Posterior cingulate gyrus (tissue), 11 donors: ENCODE data around the gene RAB3GAP2.
"Not testable (repeated sequence)": the region's sequence is repeated elsewhere in the genome, so short reads cannot be mapped to it uniquely, and the experiment has no call there.

Experiments used
- DNase-seq, 10 donors: peaks; one replicate each; pipeline versions ENCODE4 v3.0.0 to v3.0.0-alpha.2; 2020 to 2021; ENCODE audit warnings: mixed read lengths in 3 of 10
- intact Hi-C: fragments of 100-400 bp; cut with DNase I; formaldehyde crosslinking; loops from one replicate; pipeline ENCODE4 v1.15.1; 2023

RAB3GAP2 gene, protein sequence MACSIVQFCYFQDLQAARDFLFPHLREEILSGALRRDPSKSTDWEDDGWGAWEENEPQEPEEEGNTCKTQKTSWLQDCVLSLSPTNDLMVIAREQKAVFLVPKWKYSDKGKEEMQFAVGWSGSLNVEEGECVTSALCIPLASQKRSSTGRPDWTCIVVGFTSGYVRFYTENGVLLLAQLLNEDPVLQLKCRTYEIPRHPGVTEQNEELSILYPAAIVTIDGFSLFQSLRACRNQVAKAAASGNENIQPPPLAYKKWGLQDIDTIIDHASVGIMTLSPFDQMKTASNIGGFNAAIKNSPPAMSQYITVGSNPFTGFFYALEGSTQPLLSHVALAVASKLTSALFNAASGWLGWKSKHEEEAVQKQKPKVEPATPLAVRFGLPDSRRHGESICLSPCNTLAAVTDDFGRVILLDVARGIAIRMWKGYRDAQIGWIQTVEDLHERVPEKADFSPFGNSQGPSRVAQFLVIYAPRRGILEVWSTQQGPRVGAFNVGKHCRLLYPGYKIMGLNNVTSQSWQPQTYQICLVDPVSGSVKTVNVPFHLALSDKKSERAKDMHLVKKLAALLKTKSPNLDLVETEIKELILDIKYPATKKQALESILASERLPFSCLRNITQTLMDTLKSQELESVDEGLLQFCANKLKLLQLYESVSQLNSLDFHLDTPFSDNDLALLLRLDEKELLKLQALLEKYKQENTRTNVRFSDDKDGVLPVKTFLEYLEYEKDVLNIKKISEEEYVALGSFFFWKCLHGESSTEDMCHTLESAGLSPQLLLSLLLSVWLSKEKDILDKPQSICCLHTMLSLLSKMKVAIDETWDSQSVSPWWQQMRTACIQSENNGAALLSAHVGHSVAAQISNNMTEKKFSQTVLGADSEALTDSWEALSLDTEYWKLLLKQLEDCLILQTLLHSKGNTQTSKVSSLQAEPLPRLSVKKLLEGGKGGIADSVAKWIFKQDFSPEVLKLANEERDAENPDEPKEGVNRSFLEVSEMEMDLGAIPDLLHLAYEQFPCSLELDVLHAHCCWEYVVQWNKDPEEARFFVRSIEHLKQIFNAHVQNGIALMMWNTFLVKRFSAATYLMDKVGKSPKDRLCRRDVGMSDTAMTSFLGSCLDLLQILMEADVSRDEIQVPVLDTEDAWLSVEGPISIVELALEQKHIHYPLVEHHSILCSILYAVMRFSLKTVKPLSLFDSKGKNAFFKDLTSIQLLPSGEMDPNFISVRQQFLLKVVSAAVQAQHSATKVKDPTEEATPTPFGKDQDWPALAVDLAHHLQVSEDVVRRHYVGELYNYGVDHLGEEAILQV (N-terminal part only)

DNA sequence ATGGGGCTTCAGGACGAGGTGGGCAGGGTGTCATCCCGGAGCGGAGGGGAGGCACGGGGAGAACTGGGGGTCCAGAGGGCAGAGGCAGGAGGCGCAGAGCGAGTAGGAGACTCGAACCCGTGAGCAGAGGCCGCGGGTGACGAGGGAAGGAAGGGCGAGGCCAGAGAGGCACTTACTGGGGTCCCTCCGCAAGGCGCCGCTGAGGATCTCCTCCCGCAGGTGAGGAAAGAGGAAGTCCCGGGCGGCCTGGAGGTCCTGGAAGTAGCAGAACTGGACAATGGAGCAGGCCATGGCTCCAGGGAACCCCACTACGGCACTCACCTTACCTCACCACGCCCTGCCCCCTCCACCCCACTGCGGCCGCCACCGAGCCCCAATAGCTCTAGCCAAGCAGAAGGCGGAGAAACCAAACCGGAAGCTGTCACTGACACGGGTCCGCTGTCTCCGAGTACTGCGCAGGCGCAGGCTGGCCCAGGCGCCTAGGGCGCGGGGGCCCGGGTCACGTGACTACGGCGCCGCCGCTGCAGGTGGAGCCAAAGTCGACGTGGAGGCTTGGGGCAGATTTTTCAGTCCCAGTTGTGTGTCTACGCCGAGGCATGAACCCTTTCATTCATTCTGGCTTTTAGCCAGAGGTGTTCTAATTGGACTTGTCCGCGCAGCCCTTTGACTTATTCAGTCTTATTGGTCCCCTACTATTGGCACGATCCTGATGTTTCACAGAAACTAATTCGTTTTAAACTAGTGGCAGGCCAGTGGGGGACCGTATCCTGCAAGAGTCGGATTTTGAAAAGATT, at the start of gene RAB3GAP2:
TSS of gene RAB3GAP2 (minus strand) at position 407 of the 794 bp plus-strand sequence. CDS start at position 291, 116 bp downstream.
- intact Hi-C loops = loop anchor here (5.0 kb wide), 2 partner anchors 180 to 1100 kb away; partner anchors contain the start of genes IARS2 and LYPLAL1
- DNase-seq = peak; percentile 88 to 98 (median 93)

DNA sequence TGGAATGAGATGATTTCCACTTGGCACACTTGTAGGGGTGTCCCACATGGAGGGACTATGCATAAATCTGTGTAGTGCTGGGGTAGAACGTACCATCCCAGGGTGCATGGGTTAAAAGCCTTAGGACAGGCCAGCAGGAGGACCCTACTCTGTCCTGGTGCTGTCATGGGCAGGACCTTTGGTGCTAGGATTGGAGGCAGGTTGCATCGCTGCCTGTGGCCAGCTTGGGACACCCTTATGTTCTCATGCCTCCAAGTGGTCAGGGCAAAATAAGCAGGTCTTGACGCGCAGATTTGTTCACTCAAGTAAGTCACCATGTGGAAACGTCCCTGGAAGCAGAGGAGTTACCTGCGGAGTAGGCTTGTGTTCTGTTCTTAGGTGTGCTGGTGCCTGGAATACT, 49.5 kb upstream of the RAB3GAP2 start:
- DNase-seq = no peak
- intact Hi-C loops = no loop called here

DNA sequence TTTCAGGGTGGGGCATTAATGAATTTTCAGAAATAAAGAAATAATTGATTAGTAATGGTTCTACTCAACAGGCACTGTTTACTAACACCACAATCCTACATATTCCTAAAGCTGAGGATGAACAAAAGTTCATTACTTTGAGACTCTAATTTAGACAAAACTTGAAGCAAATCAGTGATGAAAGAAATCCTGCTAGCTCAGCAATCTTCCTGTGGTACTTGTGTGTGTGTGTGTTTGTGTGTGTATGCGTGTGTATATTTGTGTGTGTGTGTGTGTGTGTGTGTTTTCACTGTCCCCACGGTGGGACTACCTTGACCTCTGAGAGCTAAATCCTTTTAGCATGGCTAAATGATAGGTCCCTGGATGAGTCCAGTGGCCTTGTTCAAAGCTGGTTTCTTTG, 48.5 kb upstream of the RAB3GAP2 start:
- intact Hi-C loops = no loop called here
- DNase-seq = no peak

DNA sequence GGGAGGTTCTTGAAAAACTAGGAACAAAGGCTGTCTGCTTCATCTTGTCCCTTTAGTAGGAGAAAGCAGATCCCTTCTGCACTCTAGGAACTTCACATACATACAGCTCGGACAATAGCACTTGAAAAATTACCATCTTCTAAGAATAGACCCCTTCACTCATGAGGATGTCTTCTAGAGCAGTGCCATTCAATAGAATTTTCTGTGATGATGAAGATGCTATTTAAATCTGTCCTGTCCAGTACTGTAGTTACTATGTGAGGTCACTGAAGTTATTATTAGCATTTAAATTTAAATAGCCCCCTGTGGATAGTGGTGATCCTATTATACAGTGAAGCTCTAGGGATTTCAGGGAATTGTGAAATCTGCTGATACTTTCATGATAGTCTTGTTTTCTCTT, 46.4 kb upstream of the RAB3GAP2 start:
- DNase-seq = no peak
- intact Hi-C loops = no loop called here

DNA sequence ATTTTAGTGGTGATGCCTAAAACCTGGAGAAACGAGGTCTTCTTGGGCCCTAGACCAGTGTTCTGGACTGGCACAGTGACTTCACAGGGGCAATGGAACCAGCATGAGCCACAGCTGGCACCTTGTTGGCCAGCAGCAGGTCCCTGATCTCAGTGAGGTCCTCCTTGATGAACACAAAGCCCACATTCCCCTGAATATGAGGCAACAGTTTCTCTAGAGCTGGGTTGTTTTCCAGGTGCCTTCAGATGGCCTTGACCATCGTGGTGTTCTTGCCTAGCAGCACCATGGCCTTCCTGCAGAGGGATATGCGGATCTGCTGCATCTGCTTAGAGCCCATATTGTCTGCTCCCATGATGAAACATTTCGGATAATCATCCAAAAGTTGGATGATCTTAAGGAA, 44.9 kb upstream of the RAB3GAP2 start:
- intact Hi-C loops = no loop called here
- no peak for DNase-seq

DNA sequence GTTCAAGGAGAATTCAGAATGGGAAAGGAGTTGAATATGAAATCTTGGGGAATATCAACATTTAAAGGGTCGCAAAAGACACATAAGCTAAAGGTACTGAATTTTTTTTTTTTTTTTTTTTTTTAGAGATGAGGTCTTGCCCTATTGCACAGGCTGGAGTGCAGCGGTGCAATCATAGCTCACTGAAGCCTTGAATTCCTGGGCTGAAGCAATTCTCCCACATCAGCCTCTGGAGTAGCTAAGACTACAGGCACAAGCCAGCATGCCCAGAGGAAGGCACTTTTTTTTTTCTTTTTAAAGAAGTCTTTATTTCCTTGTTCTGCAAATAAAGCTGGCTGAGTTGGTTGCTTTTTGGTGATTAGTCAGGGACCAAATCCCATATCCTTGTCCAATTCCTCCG, 44.1 kb upstream of the RAB3GAP2 start:
- intact Hi-C loops = no loop called here
- DNase-seq = no peak

DNA sequence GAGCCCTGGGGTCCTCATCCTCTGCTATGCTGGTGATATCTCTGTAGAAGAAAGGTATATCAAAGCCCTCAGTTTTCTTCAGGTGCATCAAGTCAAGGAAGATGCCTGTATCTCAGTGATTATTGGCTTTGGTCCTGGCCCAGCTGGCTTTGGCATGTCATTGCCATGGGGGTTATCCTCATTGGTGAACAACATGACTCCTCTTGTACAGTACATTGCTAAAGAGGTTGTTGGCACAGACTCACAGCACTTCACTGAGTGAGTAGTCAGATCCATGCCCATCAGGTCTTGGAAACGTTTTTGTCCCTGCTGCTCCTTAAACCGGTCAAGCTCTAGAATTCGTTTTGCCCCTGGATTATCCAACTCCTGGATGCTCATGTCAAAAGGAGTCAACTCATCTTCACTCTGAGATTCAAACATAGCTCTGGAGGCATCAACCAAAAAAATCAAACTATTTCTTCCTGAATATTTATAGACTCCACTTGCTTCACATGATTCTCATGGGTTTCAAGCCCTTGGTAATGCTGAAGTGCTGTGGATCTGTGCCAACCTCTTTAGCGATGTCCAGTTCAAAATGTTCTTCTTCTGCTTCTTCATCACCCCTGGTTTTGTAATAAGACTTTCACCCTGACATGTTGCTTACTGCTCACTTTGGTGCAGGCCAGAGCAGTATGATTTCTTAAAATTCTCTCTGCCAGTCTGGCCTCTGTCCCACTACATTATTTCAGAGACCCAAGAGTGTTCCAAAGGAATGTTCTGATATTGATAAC, 43.0 kb upstream of the RAB3GAP2 start:
- DNase-seq = no peak
- intact Hi-C loops = no loop called here

DNA sequence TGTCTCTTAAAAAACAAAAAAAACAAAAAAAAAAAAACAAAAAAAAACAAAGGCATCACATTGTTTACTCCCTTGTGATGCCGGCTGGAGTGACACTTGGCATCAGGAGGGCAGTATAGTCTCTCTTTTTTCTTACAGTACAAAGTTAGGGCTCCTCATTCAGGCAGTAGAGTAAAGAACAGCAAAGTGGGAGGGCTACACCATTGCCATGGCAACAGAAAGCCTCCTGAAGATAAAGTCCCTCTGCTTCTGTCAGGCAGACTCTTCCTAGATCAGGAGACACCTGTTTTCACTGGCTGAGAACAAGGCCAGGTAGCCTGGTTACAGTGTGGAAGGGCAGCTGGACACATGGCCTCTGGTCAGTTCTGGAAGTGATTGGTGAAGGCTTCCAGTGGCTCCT, 41.3 kb upstream of the RAB3GAP2 start:
- no peak for DNase-seq
- intact Hi-C loops = no loop called here

DNA sequence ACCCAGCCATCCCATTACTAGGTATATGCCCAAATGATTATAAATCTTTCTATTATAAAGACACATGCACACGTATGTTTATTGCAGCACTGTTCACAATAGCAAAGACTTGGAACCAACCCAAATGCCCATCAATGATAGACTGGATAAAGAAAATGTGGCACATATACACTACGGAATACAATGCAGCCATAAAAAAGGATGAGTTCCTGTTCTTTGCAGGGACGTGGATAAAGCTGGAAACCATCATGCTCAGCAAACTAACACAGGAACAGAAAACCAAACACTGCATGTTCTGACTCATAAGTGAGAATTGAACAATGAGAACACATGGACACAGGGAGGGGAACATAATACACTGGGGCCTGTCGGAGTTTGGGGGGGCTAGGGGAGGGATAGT, 37.9 kb upstream of the RAB3GAP2 start:
- DNase-seq, intact Hi-C loops: not testable (repeated sequence)

DNA sequence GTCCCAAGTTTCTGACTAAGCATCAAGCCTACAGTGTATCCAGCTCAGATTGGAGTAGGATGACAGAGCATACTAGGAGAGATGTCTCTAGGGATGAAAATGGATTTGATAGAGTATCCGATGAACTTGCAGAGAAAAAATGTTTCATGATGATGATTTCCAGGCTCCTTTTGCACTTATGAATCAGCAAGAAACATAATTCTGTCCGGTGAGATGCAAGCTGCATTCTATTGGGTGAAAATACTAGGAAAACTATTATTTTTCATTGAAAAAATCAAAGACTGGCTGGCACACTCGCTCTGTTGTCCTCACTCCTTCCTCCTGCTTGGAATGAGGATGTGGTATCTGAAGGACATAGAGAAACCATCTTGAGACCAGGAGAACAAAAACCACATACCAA, 35.4 kb upstream of the RAB3GAP2 start:
- intact Hi-C loops = no loop called here

DNA sequence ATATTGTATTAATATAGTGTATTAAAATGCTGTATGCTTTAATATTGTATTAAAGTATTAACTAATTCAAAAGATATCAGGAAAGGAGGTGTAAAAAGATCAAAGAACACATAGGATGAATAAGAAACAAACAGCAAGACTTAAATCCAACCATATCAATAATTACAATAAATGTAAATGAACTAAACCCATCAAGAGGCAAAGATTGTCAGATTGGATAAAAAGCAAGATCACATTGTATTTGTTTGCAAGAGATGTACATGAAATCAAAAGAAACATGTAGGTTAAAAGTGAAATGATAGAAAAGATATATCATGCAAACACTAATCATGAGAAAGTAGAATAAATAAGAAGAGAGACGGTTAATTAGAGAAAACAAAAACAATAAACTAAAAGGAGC, 34.1 kb upstream of the RAB3GAP2 start:
- intact Hi-C loops = no loop called here
- DNase-seq = no peak

More for the DNA sequence above, 35.4 kb upstream of the RAB3GAP2 start:
- DNase-seq = no peak

DNA sequence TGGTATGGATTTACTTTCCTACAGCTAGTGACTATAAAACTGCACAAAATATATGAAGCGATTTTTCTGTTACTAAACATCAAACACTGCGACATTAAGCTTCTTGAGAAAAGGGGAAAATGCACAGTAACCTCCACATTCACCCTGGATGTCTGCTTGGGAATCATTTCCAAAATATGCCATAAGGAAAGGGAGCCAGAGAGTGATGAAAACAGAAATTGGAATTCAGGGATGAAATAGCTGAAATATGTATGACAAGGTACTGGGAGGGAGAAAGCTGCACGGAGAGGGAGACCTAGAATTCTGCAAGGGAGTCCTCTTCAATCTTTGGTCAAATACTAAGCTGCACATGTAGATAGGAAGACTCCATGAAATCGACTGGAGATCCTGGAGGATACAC, 31.6 kb upstream of the RAB3GAP2 start:
- no peak for DNase-seq
- intact Hi-C loops = no loop called here

DNA sequence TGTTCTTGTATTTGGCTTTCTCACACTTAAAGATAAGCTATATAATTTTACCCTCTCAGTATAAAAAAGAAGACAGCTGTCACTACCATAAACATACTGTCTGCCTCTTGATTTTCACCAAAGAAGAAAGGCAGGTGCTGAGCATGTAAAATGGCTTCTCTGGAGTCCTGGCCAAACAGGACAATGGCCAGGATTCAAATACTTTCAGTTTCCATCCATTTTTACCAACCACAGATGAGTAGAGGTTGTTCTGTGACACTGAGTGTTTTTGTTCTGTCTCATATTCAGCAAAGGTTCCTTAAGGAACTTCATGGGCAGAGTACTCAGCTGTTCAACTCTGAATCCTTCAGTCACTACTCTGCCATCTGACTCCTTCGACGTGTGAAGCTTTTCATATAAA, 29.4 kb upstream of the RAB3GAP2 start:
- intact Hi-C loops = no loop called here
- DNase-seq = no peak

DNA sequence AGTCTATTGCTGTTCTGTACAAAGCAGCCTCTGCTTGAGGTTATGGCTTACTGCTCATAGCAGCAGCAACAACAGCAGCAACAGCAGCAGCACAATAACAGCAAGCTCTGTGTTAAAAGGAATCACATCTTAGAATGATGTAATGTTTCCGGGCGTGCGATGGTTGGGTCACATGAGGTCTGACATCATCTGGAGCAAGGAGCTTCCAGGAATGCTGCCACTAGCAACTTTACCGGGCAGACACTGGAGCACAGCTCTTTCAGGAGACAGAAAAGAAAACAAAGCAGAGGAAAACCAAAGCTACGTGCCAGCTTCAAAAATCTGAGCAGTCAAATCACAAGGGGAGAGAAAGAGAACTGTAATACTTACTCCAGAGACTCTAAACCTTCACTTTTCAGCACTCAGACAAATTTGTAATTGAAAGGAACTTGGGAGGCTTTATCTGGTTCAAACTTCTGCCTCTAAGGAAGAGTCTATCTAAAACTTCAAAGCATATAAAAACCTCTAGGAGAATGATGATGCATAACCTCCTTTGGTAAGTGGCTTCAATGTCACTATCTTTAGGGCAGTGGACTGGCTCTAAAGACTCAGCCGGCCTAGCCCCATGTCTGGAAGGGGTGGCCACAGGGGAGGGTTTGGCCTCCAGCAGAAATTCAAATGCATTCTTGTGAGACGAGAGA, 28.3 kb upstream of the RAB3GAP2 start:
- intact Hi-C loops = no loop called here
- peak; percentile 23 to 93 (median 55) for DNase-seq

DNA sequence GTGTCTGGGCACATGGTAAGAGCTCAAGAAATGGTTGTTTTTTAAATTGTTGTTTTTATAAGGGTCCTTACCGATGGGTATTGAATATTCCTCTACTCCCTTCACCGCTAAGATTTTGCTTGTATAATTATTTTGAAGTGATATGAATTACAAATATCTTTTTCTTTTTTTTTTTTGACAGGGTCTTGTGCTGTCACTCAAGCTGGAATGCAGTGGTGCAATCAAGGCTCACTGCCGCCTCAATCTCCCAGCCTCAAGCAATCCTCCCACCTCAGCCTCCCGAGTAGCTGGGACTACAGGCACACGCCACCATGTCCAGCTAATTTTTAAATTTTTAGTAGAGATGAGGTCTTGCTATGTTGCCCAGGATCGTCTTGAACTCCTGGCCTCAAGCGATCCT, 27.1 kb upstream of the RAB3GAP2 start:
- DNase-seq = peak in 1 of 10 donors; percentile 25
- intact Hi-C loops = no loop called here

DNA sequence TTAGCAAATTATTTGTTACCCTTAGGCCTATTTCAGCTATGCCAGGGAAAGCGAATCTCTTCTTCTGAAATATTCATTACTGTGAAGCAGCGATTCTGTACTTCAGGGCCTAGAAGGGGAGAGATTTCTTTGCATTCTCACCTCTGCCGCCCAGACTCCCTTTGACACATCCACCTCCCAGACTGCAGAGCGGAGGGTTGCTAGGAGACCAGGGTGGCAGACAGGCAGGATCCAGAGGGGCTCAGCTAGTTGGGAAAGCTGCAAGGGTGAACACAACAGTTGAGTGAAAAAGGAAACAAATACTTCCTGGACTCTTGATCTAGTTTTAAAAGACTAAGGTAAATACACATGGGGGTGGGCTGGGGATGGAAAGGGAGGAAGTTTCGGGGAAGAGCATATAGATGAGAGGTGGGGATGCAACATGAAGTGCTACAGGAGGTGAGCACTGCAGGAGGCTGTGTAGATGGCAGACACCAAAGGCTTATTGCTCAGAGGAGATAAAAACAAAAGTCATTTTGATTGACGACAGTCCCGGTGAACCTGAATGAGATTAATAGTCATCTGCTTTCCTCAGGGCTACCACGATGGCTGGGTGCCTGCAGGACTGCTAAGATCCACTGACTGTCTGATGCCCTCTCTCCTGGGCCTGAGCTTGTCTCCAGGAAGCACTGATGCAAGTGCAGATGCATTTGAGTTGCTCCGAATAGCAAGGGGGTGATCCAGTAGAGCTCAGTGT, 26.4 kb upstream of the RAB3GAP2 start:
- peak in 1 of 10 donors; percentile 43 for DNase-seq
- intact Hi-C loops = no loop called here

DNA sequence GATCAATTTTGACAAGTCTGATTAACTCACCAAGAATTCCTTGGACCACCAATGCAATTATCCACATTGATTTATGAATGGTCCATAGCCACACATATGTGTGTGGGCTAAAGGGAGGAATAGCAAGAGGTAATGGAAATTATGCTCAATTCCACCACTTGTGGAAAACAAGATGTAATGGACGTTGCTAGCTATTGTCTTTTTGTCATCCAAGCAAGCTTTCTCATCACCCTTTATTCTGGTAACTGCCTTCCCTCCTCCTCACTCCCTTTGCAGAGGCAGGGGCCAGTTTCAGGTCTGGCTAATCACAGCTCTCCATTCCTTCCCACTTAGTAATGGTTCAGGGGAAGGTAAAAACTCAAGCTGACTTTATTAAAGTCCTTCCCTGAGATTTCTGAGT, 24.7 kb upstream of the RAB3GAP2 start:
- intact Hi-C loops = no loop called here

DNA sequence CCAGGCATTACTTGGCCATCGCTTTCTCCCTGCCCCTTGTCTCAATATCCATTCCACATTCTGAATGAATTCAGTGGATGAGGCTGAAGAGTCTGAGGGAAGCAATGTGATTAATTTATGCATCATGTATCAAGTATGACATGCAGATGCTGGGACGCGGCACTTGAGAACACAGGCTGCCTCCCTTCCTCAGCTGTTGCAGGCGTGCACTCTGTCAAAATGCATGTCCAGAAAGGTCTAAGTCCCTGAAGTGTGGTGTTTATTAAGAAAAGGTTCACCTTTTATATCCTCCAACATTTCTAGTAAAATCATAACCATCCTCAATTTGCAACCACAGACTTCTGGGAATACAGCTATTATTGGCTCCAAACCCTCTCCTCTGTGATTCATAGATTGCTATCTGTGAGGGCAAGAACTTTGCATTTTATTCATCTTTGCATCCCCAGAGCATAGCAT, 22.6 kb upstream of the RAB3GAP2 start:
- intact Hi-C loops = no loop called here
- no peak for DNase-seq

More for the DNA sequence above, 24.7 kb upstream of the RAB3GAP2 start:
- no peak for DNase-seq
